HEK293 (cell line): ENCODE data around the gene WRNIP1.

Experiments used
- KLF7 ChIP-seq: fragments of 450-650 bp; formaldehyde crosslinking; IDR thresholded peaks from 2 replicates; pipeline ENCODE4 v1.5.1; 2016; ENCODE audit warnings: missing biosample characterization, missing genetic modification characterization, borderline replicate concordance
- ZNF184 ChIP-seq: fragments of 450-650 bp; IDR thresholded peaks from 2 replicates; pipeline ENCODE4 v1.5.1; 2018; ENCODE audit warnings: missing biosample characterization, mild to moderate bottlenecking, missing genetic modification characterization
- ZNF324 ChIP-seq: fragments of 450-650 bp; formaldehyde crosslinking; IDR thresholded peaks from 2 replicates; pipeline ENCODE4 v1.5.1; 2016; ENCODE audit warnings: missing biosample characterization, missing genetic modification characterization
- ZNF48 ChIP-seq: fragments of 450-650 bp; formaldehyde crosslinking; IDR thresholded peaks from 2 replicates; pipeline ENCODE4 v1.5.1; 2016; ENCODE audit warnings: missing biosample characterization, missing genetic modification characterization
- ZNF791 ChIP-seq: fragments of 450-650 bp; formaldehyde crosslinking; IDR thresholded peaks from 2 replicates; pipeline ENCODE4 v1.5.1; 2016; ENCODE audit warnings: missing biosample characterization, missing genetic modification characterization
- TF ChIP-seq, protein P1 (sequence below): fragments of 450-650 bp; formaldehyde crosslinking; IDR thresholded peaks from 2 replicates; pipeline ENCODE4 v1.5.1; 2016; ENCODE audit warnings: missing biosample characterization, missing genetic modification characterization
- TF ChIP-seq, protein P2 (sequence below): fragments of 450-650 bp; formaldehyde crosslinking; IDR thresholded peaks from 2 replicates; pipeline ENCODE4 v1.5.1; 2016; ENCODE audit warnings: missing biosample characterization, missing genetic modification characterization
- TF ChIP-seq, protein P3 (sequence below): IDR thresholded peaks from 2 replicates; pipeline ENCODE4 v1.6.1; 2011; ENCODE audit warnings: mild to moderate bottlenecking, low read depth, low read length, borderline replicate concordance
- TF ChIP-seq, protein P4 (sequence below): sonication (generic); formaldehyde crosslinking; IDR thresholded peaks from 2 replicates; pipeline ENCODE4 v1.8.1; 2022; ENCODE audit warnings: mild to moderate bottlenecking, moderate library complexity, missing genetic modification reagents

DNA sequence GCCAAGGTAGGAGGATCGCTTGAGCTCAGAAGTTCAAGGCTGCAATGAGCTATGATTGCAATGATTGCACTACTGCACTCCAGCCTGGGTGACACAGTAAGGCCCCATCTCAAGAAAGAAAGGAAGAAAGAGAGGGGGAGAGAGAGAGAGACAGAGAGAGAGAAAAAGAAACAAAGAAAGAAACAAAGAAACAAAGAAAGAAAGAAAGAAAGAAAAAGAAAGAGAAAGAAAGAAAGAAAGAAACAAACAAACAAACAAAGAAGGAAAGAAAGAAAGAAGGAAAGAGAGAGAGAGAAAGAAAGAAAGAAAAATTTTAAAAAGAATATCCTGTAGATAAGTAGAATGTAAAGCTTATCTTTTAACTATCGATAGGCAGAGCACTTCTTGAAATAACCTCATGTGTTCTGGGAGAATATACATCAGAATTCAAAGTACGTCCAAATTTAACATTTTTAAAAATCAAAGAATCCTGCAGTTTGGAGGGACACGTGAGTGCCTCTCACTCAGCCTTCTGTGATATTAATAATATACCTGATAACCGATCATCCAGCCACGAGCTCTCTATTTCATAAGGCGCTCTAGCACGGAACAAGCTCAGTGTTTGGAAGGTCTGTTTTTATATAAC is 39.7 kb upstream of the WRNIP1 start:
- TF ChIP-seq ZNF184 (tag by site-specific recombination) (no peak), ZNF324 (no peak), KLF7 (no peak), ZNF48 (no peak), ZNF791 (tag by site-specific recombination) (no peak)
- TF ChIP-seq, protein P1, sequence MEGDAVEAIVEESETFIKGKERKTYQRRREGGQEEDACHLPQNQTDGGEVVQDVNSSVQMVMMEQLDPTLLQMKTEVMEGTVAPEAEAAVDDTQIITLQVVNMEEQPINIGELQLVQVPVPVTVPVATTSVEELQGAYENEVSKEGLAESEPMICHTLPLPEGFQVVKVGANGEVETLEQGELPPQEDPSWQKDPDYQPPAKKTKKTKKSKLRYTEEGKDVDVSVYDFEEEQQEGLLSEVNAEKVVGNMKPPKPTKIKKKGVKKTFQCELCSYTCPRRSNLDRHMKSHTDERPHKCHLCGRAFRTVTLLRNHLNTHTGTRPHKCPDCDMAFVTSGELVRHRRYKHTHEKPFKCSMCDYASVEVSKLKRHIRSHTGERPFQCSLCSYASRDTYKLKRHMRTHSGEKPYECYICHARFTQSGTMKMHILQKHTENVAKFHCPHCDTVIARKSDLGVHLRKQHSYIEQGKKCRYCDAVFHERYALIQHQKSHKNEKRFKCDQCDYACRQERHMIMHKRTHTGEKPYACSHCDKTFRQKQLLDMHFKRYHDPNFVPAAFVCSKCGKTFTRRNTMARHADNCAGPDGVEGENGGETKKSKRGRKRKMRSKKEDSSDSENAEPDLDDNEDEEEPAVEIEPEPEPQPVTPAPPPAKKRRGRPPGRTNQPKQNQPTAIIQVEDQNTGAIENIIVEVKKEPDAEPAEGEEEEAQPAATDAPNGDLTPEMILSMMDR = no peak
- TF ChIP-seq, protein P2, sequence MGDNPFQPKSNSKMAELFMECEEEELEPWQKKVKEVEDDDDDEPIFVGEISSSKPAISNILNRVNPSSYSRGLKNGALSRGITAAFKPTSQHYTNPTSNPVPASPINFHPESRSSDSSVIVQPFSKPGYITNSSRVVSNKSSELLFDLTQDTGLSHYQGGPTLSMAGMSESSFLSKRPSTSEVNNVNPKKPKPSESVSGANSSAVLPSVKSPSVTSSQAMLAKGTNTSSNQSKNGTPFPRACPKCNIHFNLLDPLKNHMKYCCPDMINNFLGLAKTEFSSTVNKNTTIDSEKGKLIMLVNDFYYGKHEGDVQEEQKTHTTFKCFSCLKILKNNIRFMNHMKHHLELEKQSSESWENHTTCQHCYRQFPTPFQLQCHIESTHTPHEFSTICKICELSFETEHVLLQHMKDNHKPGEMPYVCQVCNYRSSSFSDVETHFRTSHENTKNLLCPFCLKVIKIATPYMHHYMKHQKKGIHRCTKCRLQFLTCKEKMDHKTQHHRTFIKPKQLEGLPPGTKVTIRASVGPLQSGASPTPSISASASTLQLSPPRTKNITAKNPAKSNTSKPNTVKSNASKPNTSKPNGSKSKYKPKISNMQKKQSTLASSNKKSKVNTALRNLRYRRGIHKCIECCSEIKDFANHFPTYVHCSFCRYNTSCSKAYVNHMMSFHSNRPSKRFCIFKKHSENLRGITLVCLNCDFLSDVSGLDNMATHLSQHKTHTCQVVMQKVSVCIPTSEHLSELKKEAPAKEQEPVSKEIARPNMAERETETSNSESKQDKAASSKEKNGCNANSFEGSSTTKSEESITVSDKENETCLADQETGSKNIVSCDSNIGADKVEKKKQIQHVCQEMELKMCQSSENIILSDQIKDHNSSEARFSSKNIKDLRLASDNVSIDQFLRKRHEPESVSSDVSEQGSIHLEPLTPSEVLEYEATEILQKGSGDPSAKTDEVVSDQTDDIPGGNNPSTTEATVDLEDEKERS (tag by site-specific recombination) = no peak
- TF ChIP-seq, protein P3, sequence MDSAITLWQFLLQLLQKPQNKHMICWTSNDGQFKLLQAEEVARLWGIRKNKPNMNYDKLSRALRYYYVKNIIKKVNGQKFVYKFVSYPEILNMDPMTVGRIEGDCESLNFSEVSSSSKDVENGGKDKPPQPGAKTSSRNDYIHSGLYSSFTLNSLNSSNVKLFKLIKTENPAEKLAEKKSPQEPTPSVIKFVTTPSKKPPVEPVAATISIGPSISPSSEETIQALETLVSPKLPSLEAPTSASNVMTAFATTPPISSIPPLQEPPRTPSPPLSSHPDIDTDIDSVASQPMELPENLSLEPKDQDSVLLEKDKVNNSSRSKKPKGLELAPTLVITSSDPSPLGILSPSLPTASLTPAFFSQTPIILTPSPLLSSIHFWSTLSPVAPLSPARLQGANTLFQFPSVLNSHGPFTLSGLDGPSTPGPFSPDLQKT = no peak
- TF ChIP-seq, protein P4, sequence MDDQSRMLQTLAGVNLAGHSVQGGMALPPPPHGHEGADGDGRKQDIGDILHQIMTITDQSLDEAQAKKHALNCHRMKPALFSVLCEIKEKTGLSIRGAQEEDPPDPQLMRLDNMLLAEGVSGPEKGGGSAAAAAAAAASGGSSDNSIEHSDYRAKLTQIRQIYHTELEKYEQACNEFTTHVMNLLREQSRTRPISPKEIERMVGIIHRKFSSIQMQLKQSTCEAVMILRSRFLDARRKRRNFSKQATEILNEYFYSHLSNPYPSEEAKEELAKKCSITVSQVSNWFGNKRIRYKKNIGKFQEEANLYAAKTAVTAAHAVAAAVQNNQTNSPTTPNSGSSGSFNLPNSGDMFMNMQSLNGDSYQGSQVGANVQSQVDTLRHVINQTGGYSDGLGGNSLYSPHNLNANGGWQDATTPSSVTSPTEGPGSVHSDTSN = no peak
